ENCODE data around the gene FKBP15.

DNA sequence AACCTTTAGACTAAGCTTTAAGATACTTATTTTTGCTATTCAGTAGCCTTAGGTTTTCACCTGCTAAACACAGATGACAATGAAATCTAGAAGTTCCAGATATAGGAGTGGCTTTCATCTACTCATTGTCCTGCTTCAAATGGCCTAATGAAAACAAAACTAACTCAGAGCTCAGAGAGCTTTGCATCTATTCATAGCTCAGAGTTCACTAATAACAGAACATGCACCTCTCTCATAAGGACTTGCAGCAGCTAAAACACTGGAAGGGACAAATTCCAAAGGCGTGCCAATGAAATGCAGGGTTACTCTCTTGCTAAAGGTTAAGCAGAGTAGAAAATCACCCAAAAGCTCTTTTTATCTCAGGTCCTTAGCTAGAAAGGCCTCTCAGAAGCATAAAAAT is 41.2 kb downstream of the FKBP15 start:
- TF ChIP-seq CTCF (IDR thresholded peaks at IDR 0.05) (no peak), POLR2A (IDR thresholded peaks at IDR 0.05; ENCODE audit: low read depth) (no peak), EP300 (IDR thresholded peaks at IDR 0.05) (no peak), POLR2AphosphoS5 (IDR thresholded peaks at IDR 0.05) (no peak)

Data from esophagus muscularis mucosa (tissue), 4 donors.